Middle frontal gyrus (tissue), 1 donor: ENCODE data around the gene RAMP2.
"Not testable (repeated sequence)": the region's sequence is repeated elsewhere in the genome, so short reads cannot be mapped to it uniquely, and the experiment has no call there.

ENCODE experiments used
- DNase-seq: peaks from one replicate; pipeline ENCODE4 v3.0.0-alpha.2; 2015; ENCODE audit warnings: low spot score; ENCODE audit errors: extremely low spot score

The RAMP2 gene

GRCh38 chr17:42768006-42768405 is 7.0 kb downstream of the RAMP2 start:
- DNase-seq, result not testable (repeated sequence)

GRCh38 chr17:42769964-42770363 is 8.9 kb downstream of the RAMP2 start:
- DNase-seq, result not testable (repeated sequence)

GRCh38 chr17:42772945-42773289 is 11.9 kb downstream of the RAMP2 start:
- DNase-seq, result no peak

- DNase-seq, result peak; percentile 70
These were observed 12.4 kb downstream of the RAMP2 start, which contains the start of gene VPS25 for GRCh38 chr17:42773290-42774035. TSS of gene VPS25 (plus strand) at chr17:42773449. CDS start at chr17:42773476, 27 bp downstream.

- DNase-seq, result no peak
These were observed 13.2 kb downstream of the RAMP2 start for GRCh38 chr17:42774066-42774745.

- DNase-seq, result no peak
These were observed 14.6 kb downstream of the RAMP2 start for GRCh38 chr17:42775534-42776098.

GRCh38 chr17:42778570-42778969 is 17.5 kb downstream of the RAMP2 start:
- no peak for DNase-seq

- no peak for DNase-seq
These were observed 18.4 kb downstream of the RAMP2 start for GRCh38 chr17:42779304-42779935.

- no peak for DNase-seq
These were observed 19.2 kb downstream of the RAMP2 start, which contains the start of gene WNK4 for GRCh38 chr17:42779936-42780850. TSS of gene WNK4 (plus strand) at chr17:42780610. CDS start at chr17:42780699, 89 bp downstream.

- DNase-seq, result no peak
These were observed 20.0 kb downstream of the RAMP2 start for GRCh38 chr17:42780851-42781638.

- DNase-seq, result no peak
These were observed 20.7 kb downstream of the RAMP2 start for GRCh38 chr17:42781639-42782165.

GRCh38 chr17:42782166-42783061 is 21.4 kb downstream of the RAMP2 start:
- no peak for DNase-seq

- DNase-seq, result no peak
These were observed 22.2 kb downstream of the RAMP2 start for GRCh38 chr17:42783062-42783790.

GRCh38 chr17:42783791-42784138 is 22.7 kb downstream of the RAMP2 start:
- no peak for DNase-seq

GRCh38 chr17:42784409-42784808 is 23.4 kb downstream of the RAMP2 start:
- DNase-seq, result no peak

GRCh38 chr17:42784811-42785592 is 24.0 kb downstream of the RAMP2 start:
- no peak for DNase-seq

GRCh38 chr17:42787266-42787665 is 26.2 kb downstream of the RAMP2 start:
- DNase-seq, result no peak
